Fibroblast of the aortic adventitia (primary cell): ENCODE results near the gene SCART1. TPM values are rescaled to one million over a fixed set of nuclear protein-coding genes. Genes with fewer than 3 reads are reported as not detected.

Experiments
- DNase-seq: peaks from one replicate; pipeline ENCODE4 v3.0.0-alpha.2; 2010; ENCODE audit warnings: low read depth
- H3K4me3 ChIP-seq: 2 replicates; pipeline ENCODE4 v1.5.1; 2011; ENCODE audit warnings: low read depth, mild to moderate bottlenecking, control low read depth, low read length, moderate library complexity
- total RNA-seq: library from RNA; depleted of rRNA; stranded (reverse); fragments of >200 nt; gene quantifications from 2 replicates; pipeline ENCODE4 v1.2.3, GENCODE V29; 2012; ENCODE audit warnings: low replicate concordance
- TF ChIP-seq, protein P1 (sequence below): IDR thresholded peaks from 2 replicates; pipeline ENCODE4 v1.5.1; 2011; ENCODE audit warnings: mild to moderate bottlenecking, low read length, control low read depth, inconsistent platforms; ENCODE audit not compliant: insufficient read depth

The SCART1 gene
- total RNA-seq, 1 donor: 1.6 TPM

- no peak overlapping the region for H3K4me3 ChIP-seq
- no peak for DNase-seq
- TF ChIP-seq, protein P1, sequence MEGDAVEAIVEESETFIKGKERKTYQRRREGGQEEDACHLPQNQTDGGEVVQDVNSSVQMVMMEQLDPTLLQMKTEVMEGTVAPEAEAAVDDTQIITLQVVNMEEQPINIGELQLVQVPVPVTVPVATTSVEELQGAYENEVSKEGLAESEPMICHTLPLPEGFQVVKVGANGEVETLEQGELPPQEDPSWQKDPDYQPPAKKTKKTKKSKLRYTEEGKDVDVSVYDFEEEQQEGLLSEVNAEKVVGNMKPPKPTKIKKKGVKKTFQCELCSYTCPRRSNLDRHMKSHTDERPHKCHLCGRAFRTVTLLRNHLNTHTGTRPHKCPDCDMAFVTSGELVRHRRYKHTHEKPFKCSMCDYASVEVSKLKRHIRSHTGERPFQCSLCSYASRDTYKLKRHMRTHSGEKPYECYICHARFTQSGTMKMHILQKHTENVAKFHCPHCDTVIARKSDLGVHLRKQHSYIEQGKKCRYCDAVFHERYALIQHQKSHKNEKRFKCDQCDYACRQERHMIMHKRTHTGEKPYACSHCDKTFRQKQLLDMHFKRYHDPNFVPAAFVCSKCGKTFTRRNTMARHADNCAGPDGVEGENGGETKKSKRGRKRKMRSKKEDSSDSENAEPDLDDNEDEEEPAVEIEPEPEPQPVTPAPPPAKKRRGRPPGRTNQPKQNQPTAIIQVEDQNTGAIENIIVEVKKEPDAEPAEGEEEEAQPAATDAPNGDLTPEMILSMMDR: no peak
Observed at GRCh38 chr10:133454204-133454893, 604 bp downstream of the SCART1 start.

GRCh38 chr10:133455196-133455595 lies 1.5 kb downstream of the SCART1 start:
- no peak overlapping the region for H3K4me3 ChIP-seq
- no peak for DNase-seq
- TF ChIP-seq, protein P1: no peak

DNA sequence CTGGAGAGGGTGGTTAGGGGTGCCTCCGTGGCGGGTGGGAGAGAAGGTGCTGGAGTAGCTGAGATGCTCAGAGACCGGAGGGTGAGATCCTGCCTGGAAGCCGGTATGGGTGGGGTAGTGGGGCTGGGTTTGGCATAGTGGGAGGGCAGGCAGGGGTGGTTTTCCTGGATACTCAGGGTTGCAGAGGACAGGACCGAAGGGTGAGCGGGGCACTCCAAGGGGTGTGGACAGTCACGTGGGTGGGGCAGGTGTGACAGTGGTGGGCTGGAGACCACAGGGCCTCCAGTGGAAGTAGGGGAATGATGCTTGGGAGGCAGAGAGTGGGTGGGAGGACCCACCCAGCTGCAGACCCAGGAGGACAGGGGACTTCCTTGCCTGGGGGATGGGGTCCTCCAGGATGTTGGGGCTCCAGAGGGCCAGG lies 1.9 kb downstream of the SCART1 start:
- no peak for DNase-seq
- TF ChIP-seq, protein P1: no peak
- H3K4me3 ChIP-seq: no peak overlapping the region

- TF ChIP-seq, protein P1: no peak
- no peak overlapping the region for H3K4me3 ChIP-seq
- DNase-seq: no peak
Observed at GRCh38 chr10:133456041-133456951, 2.6 kb downstream of the SCART1 start.

GRCh38 chr10:133457100-133457841 lies 3.5 kb downstream of the SCART1 start:
- H3K4me3 ChIP-seq: no peak overlapping the region
- DNase-seq: no peak
- TF ChIP-seq, protein P1: no peak

DNA sequence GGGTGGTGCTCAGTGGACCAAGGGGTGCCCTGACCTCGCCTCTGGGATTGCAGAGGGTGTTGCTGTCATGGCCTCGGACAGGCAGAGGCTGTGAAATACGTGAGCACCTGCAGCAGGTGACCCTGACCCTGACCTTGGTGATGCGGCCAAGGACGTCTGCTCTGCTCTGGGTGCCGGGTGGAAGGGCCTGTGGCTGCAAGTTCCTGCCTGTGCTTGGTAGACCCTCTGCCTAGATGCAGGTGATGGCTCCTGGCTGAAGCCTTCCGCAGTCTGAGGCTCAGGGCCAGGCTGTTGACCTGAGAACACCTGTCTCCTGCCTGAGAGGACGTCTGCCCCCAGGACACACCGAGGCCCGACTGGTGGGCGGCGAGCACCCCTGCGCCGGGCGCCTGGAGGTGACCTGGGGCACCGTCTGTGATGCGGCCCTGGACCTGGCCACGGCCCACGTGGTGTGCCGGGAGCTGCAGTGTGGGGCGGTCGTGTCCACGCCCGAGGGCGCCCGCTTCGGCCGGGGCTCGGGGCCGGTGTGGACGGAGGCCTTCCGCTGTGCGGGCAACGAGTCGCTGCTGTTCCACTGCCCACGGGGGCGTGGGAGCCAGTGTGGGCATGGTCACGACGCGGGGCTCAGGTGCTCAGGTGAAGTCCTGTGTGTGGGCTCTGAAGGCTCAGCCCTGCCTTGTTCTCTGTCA lies 4.4 kb downstream of the SCART1 start:
- DNase-seq: no peak
- H3K4me3 ChIP-seq: no peak overlapping the region
- TF ChIP-seq, protein P1: no peak
